C4-2B (cell line): Measurements from ENCODE around the gene C2CD3.
"Not testable (repeated sequence)": the region's sequence is repeated elsewhere in the genome, so short reads cannot be mapped to it uniquely, and the experiment has no call there.

Source experiments
- H3K27ac ChIP-seq: fragments of 450-650 bp; 2 replicates; pipeline ENCODE4 v1.5.1; 2017
- CTCF ChIP-seq: fragments of 450-650 bp; conservative IDR thresholded peaks from 2 replicates; pipeline ENCODE4 v1.5.1; 2017; ENCODE audit warnings: mild to moderate bottlenecking
- ZFX ChIP-seq: fragments of 450-650 bp; IDR thresholded peaks from 2 replicates; pipeline ENCODE4 v1.6.1; 2017

The C2CD3 gene

GRCh38 chr11:74141241-74141695 lies 29.5 kb downstream of the C2CD3 start:
- H3K27ac ChIP-seq, result peak overlapping the region; percentile 22; the same call in 1 of the 2 replicates
- TF ChIP-seq ZFX, result no peak
- no peak for TF ChIP-seq CTCF

GRCh38 chr11:74139919-74140431 lies 30.8 kb downstream of the C2CD3 start:
- not testable (repeated sequence) for H3K27ac ChIP-seq

GRCh38 chr11:74139151-74139918 lies 31.5 kb downstream of the C2CD3 start:
- TF ChIP-seq CTCF (no peak), ZFX (no peak)
- no peak overlapping the region; the same call in 1 of the 2 replicates for H3K27ac ChIP-seq

GRCh38 chr11:74138572-74138971 lies 32.2 kb downstream of the C2CD3 start:
- no peak overlapping the region for H3K27ac ChIP-seq
- no peak for TF ChIP-seq CTCF
- TF ChIP-seq ZFX, result no peak

GRCh38 chr11:74138021-74138420 lies 32.8 kb downstream of the C2CD3 start:
- TF ChIP-seq CTCF (no peak), ZFX (no peak)
- H3K27ac ChIP-seq, result peak overlapping the region; percentile 56

GRCh38 chr11:74135127-74135840 lies 35.5 kb downstream of the C2CD3 start:
- TF ChIP-seq ZFX (no peak), CTCF (no peak)

GRCh38 chr11:74134661-74135060 lies 36.1 kb downstream of the C2CD3 start:
- TF ChIP-seq ZFX (no peak), CTCF (no peak)
- H3K27ac ChIP-seq, result no peak overlapping the region

More at GRCh38 chr11:74135127-74135840, 35.5 kb downstream of the C2CD3 start:
- no peak overlapping the region for H3K27ac ChIP-seq
